ENCODE measurements around the gene MSLN.
"Not testable (repeated sequence)": the region's sequence is repeated elsewhere in the genome, so short reads cannot be mapped to it uniquely, and the experiment has no call there.

The MSLN gene

DNA sequence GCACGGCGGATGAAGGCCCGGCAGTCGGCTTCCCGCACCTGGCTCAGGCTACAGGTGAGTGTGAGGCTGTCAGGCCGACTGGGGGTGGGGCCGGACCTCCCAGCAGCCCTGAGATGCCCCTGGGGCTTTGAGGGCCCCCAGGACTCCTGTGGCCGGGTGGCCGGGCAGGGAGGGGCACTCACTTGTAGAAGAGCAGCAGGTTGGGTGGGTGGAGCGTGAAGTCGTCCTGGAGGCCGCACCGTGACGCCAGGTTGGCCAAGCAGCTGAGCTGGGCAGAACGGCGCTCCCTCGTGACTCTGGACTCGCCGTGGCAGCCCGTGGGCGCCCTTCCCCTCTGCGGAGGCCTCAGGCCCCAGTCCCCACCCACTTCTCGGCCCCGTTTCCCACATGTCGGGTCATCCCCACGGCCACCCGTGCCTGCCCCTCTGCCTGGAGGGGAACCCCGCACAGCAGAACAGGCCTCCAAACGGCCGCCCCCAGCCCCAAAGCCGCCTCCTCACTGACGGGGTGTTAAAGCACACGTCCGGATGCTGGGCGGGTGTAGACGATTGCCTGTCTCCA lies 14.8 kb downstream of the MSLN start:
- DNase-seq (ENCODE audit: low read depth in 2 of 2), result no peak

DNA sequence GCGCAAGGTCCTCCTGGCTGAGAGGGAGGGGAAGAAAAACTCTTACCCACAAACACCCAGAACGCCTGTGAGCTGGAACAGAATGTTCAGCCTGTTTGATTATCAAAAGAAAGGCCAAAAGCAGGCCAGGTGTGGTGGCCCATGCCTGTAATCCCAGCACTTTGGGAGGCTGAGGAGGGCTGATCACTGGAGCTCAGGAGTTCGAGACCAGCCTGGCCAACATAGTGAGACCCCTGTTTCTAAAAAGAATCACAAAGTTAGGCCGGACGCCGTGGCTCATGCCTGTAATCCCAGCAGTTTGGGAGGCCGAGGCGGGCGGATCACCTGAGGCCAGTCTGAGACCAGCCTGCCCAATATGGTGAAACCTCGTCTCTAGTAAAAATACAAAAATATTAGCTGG lies 15.8 kb downstream of the MSLN start:
- DNase-seq (ENCODE audit: low read depth in 2 of 2), result not testable (repeated sequence)

- no peak for DNase-seq (ENCODE audit: low read depth in 2 of 2)
These were observed 16.3 kb downstream of the MSLN start for GRCh38 chr16:776824-777223.

GRCh38 chr16:777826-778225 lies 17.3 kb downstream of the MSLN start:
- DNase-seq (ENCODE audit: low read depth in 2 of 2), result no peak

GRCh38 chr16:778447-778846 lies 17.9 kb downstream of the MSLN start:
- no peak for DNase-seq (ENCODE audit: low read depth in 2 of 2)

DNA sequence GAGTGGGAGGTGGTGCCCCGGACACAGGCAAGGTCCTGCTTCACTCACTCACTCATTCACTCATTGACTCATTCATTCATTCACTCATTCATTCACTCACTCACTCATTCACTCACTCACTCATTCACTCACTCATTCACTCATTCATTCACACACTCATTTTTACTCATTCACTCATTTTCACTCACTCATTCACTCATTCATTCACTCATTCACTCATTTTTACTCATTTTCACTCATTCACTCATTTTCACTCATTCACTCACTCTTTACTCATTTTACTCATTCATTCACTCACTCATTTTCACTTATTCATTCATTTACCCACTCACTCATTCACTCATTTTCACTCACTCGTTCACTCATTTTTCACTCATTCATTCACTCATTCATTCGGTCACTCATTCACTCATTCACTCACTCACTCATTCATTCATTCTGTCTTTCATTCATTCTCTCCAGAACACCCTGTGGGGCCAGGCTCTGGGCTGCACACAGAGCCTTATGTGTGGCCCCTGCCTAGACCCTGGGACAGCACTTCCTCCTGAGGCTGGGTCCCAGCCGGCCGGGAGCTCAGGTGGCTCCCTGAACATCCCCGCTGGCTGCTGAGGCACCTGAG lies 18.5 kb downstream of the MSLN start:
- DNase-seq (ENCODE audit: low read depth in 2 of 2), result no peak

- DNase-seq (ENCODE audit: low read depth in 2 of 2), result no peak
These were observed 19.0 kb downstream of the MSLN start for GRCh38 chr16:779561-779960.

GRCh38 chr16:780296-780695 lies 19.8 kb downstream of the MSLN start:
- DNase-seq (ENCODE audit: low read depth in 2 of 2), result no peak

- DNase-seq (ENCODE audit: low read depth in 2 of 2), result no peak
These were observed 20.9 kb downstream of the MSLN start for GRCh38 chr16:781346-782010.

DNA sequence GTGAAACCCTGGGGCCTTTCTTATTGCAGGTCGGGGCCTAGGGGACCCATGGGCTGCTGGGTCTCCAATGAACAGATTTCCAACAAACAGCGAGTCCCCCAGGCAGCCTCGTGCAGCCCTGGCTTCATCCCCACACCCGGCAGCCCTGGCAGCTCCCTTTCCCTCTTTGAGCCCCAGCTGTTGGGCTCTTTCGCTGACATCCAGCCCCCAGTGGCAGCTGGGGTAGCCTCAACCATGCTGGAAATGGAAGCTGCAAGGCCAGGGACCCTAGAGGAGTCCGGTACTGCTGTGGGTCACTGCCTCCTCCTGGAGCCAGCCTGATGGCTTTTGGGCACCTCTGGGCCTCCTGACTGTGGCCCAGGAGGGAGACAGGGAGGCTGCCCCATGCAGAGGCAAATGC lies 21.7 kb downstream of the MSLN start:
- DNase-seq (ENCODE audit: low read depth in 2 of 2), result no peak

DNA sequence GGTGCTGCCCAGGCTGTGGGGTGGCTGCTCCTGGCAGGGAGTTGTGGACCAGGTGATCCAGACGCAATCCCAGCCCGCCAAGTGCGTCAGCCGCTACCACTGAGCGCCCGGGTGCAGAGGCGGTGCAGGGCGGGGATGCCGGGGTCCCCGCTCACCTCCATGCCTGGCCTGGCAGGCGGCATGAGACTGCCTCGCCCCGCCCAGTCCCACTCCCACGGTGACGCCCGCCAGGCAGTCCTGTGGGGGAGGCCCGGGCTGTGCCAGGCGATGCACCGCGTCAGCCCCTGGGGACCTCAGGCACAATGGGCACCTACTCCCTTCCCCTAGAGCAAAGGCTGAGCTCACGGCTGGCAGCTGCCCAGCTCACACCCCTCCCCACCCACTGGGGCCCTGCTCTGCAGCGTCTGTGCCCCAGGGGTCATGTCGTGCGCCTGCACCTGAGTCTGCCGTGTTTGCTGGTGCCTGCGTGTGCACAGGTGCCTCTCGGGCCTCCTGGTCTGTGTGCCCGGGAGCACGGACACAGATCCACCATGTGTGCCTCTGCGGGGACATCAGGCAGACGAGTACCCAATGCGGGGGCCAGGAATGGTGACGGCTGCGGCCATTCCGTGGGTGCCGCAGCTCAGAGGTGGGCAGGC lies 22.4 kb downstream of the MSLN start:
- DNase-seq (ENCODE audit: low read depth in 2 of 2), result no peak

DNA sequence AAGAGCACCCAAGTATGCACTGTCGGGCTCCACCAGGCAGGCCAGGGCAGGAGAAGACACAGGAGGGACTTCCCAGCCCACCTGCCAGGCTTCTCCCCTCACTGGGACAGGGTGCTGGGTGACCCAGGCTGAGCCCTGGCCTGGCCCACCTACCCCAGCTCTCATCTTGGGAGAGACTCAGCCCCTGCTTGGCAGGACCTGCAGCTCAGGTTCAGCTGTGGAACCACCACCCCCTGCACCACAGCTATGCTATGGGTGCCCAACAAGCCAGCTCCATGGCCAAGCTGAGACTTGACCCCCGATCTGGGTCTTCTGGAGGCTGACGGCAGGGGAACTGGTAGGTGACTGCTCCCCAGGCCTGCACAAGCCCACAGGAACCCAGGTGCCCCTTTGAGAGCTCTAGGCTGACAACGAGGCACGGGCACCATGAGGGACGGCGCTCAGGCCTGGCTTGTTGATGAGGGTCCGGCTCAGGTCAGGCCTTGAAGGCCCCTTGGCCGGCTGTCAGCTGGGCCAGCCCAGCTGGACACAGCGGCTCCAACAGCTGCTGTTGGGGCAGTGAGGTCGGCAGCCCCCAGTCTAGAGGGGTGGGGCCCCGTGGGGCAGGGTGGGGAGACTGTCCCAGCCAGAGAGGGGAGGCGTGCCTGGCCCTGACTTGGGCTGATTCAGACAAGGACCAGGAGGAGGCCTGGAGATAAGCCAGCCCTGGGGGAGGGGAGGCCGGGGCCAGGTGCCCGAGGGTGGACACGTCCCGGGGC lies 23.0 kb downstream of the MSLN start:
- no peak for DNase-seq (ENCODE audit: low read depth in 2 of 2)

- no peak for DNase-seq (ENCODE audit: low read depth in 2 of 2)
These were observed 23.9 kb downstream of the MSLN start for GRCh38 chr16:784431-784830.

- peak; percentile 34 to 60 for DNase-seq (ENCODE audit: low read depth in 2 of 2)
These were observed 25.3 kb downstream of the MSLN start for GRCh38 chr16:785563-786535.

DNA sequence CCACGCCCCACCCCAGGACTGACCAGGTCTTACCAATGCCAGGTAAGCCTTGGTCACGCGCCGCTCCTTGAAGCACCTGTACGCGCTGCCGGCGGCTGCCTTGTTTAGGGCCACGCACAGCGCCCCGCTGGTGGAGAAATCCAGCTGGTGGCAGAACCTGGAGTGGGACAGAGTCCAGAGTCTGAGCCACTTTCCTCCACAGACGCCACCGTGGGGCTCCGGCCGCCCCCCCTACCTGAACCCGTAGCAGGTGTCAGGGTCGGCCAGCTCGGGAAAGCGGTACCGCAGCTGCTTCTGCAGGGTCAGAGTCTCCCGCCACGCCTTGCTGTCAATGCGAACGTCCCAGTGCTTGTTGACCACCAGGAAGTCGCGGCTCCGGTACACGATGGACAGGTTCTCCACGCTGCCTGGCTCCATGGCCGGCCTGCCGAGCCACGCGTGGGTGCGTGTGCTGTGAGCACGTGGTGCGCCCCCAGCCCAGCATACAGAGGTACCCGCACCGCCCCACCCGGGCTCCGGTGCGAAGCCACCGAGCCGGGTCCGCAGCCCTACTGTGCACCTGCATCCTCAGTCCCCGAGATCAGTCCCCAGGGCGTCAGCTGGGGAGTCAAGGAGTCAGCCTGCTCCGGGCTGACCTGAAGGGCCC lies 26.9 kb downstream of the MSLN start:
- no peak for DNase-seq (ENCODE audit: low read depth in 2 of 2)

DNA sequence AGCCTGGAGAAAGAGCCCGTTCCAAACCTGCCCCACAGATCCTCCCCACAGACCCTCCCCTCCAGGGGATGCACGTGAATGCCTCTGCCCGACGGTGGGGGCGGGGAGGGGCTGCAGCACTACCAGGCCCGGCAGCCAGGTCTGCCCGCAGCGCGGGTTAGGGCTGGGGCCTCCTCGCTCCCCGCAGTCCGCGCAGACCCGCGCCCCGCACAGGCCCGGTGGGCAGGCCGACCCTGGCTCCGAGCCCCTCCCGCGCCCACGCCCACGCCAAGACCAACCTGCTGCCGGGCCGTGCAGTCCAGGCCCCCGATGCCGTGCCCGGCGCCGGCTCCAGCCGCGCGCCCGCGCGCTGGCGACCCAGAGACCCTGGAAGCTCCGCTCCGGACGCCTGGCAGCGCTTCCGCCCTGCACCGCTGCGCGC lies 27.5 kb downstream of the MSLN start, which contains the start of gene RPUSD1:
TSS of gene RPUSD1 (minus strand) at position 404 of the 421 bp plus-strand sequence. CDS start 644 bp downstream, outside the sequence.
- no peak for DNase-seq (ENCODE audit: low read depth in 2 of 2)

DNA sequence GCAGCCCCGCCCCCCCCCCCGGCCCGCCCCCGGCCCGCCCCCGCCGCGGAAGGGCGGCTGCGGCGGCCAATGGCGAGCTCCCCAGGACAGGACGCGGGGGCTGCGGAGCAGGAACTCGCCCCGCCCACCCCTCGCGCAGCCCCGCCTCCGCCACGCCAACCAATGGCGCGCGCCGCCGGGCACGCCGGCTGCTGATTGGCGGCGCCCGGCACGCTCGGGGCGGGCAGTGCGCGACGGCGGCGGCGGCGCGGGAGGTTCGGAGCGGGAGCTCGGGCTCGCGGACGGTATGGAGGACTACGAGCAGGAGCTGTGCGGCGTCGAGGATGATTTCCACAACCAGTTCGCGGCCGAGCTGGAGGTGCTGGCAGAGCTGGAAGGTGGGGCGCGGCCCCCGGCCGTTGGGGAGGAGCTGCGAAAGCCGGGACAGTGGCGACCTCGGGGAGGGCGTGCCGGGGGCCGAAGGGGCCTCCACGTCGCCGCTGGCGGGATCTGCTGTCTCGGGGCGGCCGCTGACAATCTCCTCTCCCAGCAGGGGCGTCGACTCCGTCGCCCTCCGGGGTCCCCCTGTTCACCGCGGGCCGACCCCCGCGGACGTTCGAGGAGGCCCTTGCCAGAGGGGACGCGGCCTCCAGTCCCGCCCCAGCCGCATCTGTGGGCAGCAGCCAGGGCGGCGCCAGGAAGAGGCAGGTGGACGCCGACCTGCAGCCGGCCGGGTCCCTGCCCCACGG lies 28.0 kb downstream of the MSLN start, which contains the start of gene CHTF18:
TSS of gene CHTF18 (plus strand) at position 222 of the 728 bp plus-strand sequence. CDS start at position 287, 65 bp downstream.
- peak; percentile 81 to 92 for DNase-seq (ENCODE audit: low read depth in 2 of 2)

- DNase-seq (ENCODE audit: low read depth in 2 of 2), result no peak
These were observed 28.8 kb downstream of the MSLN start for GRCh38 chr16:789191-789850.

DNA sequence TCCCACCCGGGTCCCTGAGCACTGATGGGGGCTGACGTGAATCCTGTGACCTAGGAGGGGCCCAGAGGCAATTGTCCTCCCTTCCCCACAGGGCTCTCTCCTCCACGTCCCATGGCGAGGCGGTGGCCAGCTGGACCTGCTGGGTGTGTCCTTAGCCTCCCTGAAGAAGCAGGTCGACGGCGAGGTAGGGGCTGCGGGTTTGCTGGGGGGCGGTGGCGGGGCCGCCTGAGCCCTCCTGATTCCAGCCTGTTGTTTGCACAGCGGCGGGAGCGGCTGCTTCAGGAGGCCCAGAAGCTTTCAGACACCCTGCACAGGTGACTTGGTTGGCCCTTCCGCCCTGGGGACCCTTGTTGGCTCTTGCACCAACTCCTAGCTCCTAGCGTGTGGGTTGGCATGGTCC lies 29.6 kb downstream of the MSLN start:
- DNase-seq (ENCODE audit: low read depth in 2 of 2), result no peak
